IgD-negative memory B cell (primary cell): ENCODE data around the gene GPNMB. TPM values are rescaled to one million over a fixed set of nuclear protein-coding genes. Genes with fewer than 3 reads are reported as not detected.
"Not testable (repeated sequence)": the region's sequence is repeated elsewhere in the genome, so short reads cannot be mapped to it uniquely, and the experiment has no call there.

ENCODE experiments used
- H3K27ac Mint-ChIP-seq, 3 donors: one replicate each; pipeline ENCODE4 v1.8.0; 2020 to 2022; ENCODE audit warnings: mild to moderate bottlenecking in 3 of 3, mixed read lengths in 3 of 3, moderate library complexity in 1 of 3
- H3K27me3 Mint-ChIP-seq: one replicate; pipeline ENCODE4 v1.8.0; 2021; ENCODE audit warnings: mixed read lengths
- H3K36me3 Mint-ChIP-seq: one replicate; pipeline ENCODE4 v1.8.0; 2020; ENCODE audit warnings: mild to moderate bottlenecking, mixed read lengths
- H3K4me1 Mint-ChIP-seq, 3 donors: one replicate each; pipeline ENCODE4 v1.8.0; 2020 to 2022; ENCODE audit warnings: mixed read lengths in 3 of 3, mild to moderate bottlenecking in 1 of 3
- H3K4me3 Mint-ChIP-seq, 4 donors: one replicate each; pipeline ENCODE4 v1.8.0; 2020 to 2022; ENCODE audit warnings: mild to moderate bottlenecking in 4 of 4, mixed read lengths in 4 of 4, moderate library complexity in 3 of 4
- H3K9me3 Mint-ChIP-seq, 3 donors: one replicate each; pipeline ENCODE4 v1.8.0; 2020 to 2021; ENCODE audit warnings: mixed read lengths in 3 of 3, mild to moderate bottlenecking in 1 of 3
- polyA plus RNA-seq: library from polyadenylated mRNA; unstranded; fragments of 300-500 nt; fragmentation: Illumina TruSeq; gene quantifications from one replicate; pipeline ENCODE4 v1.2.3, GENCODE V29; 2021

The GPNMB gene
- polyA plus RNA-seq, 1 donor from 2014 or later, result not detected

GRCh38 chr7:23295401-23295697, 48.8 kb downstream of the GPNMB start:
- Mint-ChIP-seq H3K4me3 (no peak overlapping the region), H3K9me3 (peaks cover 0 to 3% (median 2%) of the 10 kb centered on the region in 3 donors), H3K36me3 (no peaks in the 10 kb centered on the region), H3K27ac (no peak overlapping the region), H3K27me3 (no peaks in the 10 kb centered on the region), H3K4me1 (peaks cover 12 to 16% (median 12%) of the 10 kb centered on the region in 3 donors)

GRCh38 chr7:23298141-23298881, 51.7 kb downstream of the GPNMB start:
- no peaks in the 10 kb centered on the region for H3K27me3 Mint-ChIP-seq
- H3K9me3 Mint-ChIP-seq, result peaks cover 2 to 3% (median 2%) of the 10 kb centered on the region in 3 donors
- peaks cover 26 to 33% (median 30%) of the 10 kb centered on the region in 3 donors for H3K4me1 Mint-ChIP-seq
- H3K36me3 Mint-ChIP-seq, result peaks cover 6% of the 10 kb centered on the region
- peak overlapping the region; percentile 83 to 92 (median 91) for H3K4me3 Mint-ChIP-seq
- H3K27ac Mint-ChIP-seq, result peak overlapping the region; percentile 66 to 98 (median 97)

GRCh38 chr7:23298885-23299769, 52.6 kb downstream of the GPNMB start, which contains the start of gene MALSU1:
TSS of gene MALSU1 (plus strand) at chr7:23299339. CDS start at chr7:23299353, 14 bp downstream.
- peaks cover 2 to 3% (median 2%) of the 10 kb centered on the region in 3 donors for H3K9me3 Mint-ChIP-seq
- peaks cover 6% of the 10 kb centered on the region for H3K36me3 Mint-ChIP-seq
- peaks cover 27 to 35% (median 31%) of the 10 kb centered on the region in 3 donors for H3K4me1 Mint-ChIP-seq
- peak within 1 kb of the TSS; percentile 83 to 92 (median 91) for H3K4me3 Mint-ChIP-seq
- H3K27ac Mint-ChIP-seq, result peak within 1 kb of the TSS; percentile 66 to 98 (median 97)
- no peaks in the 10 kb centered on the region for H3K27me3 Mint-ChIP-seq

- Mint-ChIP-seq H3K36me3 (peaks cover 6% of the 10 kb centered on the region), H3K4me1 (peaks cover 33 to 39% (median 38%) of the 10 kb centered on the region in 3 donors), H3K27ac (peak overlapping the region; percentile 66 to 98 (median 97))
Measured at GRCh38 chr7:23299770-23300300, 53.3 kb downstream of the GPNMB start.

GRCh38 chr7:23306936-23307521, 60.5 kb downstream of the GPNMB start:
- Mint-ChIP-seq H3K27ac (no peak overlapping the region), H3K4me3 (no peak overlapping the region), H3K36me3 (peaks cover 12% of the 10 kb centered on the region), H3K4me1 (peaks cover 25 to 28% (median 26%) of the 10 kb centered on the region in 3 donors), H3K27me3 (no peaks in the 10 kb centered on the region), H3K9me3 (peaks cover 0 to 2% (median 0%) of the 10 kb centered on the region in 3 donors)

More at GRCh38 chr7:23299770-23300300, 53.3 kb downstream of the GPNMB start:
- peak overlapping the region; percentile 83 to 92 (median 91) for H3K4me3 Mint-ChIP-seq
- H3K9me3 Mint-ChIP-seq, result peaks cover 2 to 3% (median 2%) of the 10 kb centered on the region in 3 donors
- no peaks in the 10 kb centered on the region for H3K27me3 Mint-ChIP-seq

- H3K4me3 Mint-ChIP-seq, result no peak overlapping the region
- no peak overlapping the region for H3K27ac Mint-ChIP-seq
Measured at GRCh38 chr7:23308754-23309153, 62.2 kb downstream of the GPNMB start.

GRCh38 chr7:23312141-23312540, 65.6 kb downstream of the GPNMB start:
- H3K4me1 Mint-ChIP-seq, H3K36me3 Mint-ChIP-seq, H3K27ac Mint-ChIP-seq, H3K27me3 Mint-ChIP-seq, H3K9me3 Mint-ChIP-seq, H3K4me3 Mint-ChIP-seq: not testable (repeated sequence)

More at GRCh38 chr7:23308754-23309153, 62.2 kb downstream of the GPNMB start:
- Mint-ChIP-seq H3K36me3 (peaks cover 6% of the 10 kb centered on the region), H3K27me3 (no peaks in the 10 kb centered on the region), H3K9me3 (no peaks in the 10 kb centered on the region), H3K4me1 (peaks cover 15 to 21% (median 17%) of the 10 kb centered on the region in 3 donors)

- no peak overlapping the region for H3K4me3 Mint-ChIP-seq
- no peak overlapping the region for H3K27ac Mint-ChIP-seq
- H3K9me3 Mint-ChIP-seq, result no peaks in the 10 kb centered on the region
- no peaks in the 10 kb centered on the region for H3K4me1 Mint-ChIP-seq
- no peaks in the 10 kb centered on the region for H3K27me3 Mint-ChIP-seq
- no peaks in the 10 kb centered on the region for H3K36me3 Mint-ChIP-seq
Measured at GRCh38 chr7:23315366-23315765, 68.8 kb downstream of the GPNMB start.

Other genes with a start within 250 kb of the GPNMB start
- gene HYCC1, start 232.6 kb upstream of the GPNMB start, polyA plus RNA-seq, result 22.9 TPM
- gene KLHL7, start 141.0 kb upstream of the GPNMB start, polyA plus RNA-seq, result 21.0 TPM
- 52.1 TPM for gene NUP42, start 64.7 kb upstream of the GPNMB start, polyA plus RNA-seq
- 68.1 TPM for gene MALSU1, start 52.6 kb downstream of the GPNMB start, polyA plus RNA-seq
- 5.4 TPM for gene IGF2BP3, start 223.7 kb downstream of the GPNMB start, polyA plus RNA-seq